GM12878 (cell line): ENCODE data around the gene PAX5. TPM values are rescaled to one million over a fixed set of nuclear protein-coding genes. Genes with fewer than 3 reads are reported as not detected.

Source experiments
- ATAC-seq: fragments of 200-7000 bp; cut with Tn5 transposase; 3 replicates; pipeline ENCODE4 v1.9.1; 2020; ENCODE audit warnings: mild to moderate bottlenecking, moderate library complexity
- BruUV-seq: library from RNA; stranded (reverse); fragments of 400-500 nt; replicated peaks from 2 replicates; lab custom pipeline; 2021; lab: Mats Ljungman, UMichigan
- CTCF ChIA-PET: fragments of 300-600 bp; sonication (Branson Sonifier 250); formaldehyde crosslinking; extraction: SDS; loops from one replicate; lab custom pipeline; 2021; ENCODE audit warnings: inconsistent platforms; lab: Yijun Ruan, JAX
- POLR2A ChIA-PET: fragments of 350-600 bp; formaldehyde crosslinking; extraction: SDS; loops from one replicate; lab custom pipeline; 2021; ENCODE audit warnings: inconsistent platforms; lab: Charles Lee
- RAD21 ChIA-PET: fragments of 300-600 bp; sonication (Branson Sonifier 250); formaldehyde crosslinking; loops from one replicate; lab custom pipeline; 2023; ENCODE audit warnings: antibody characterized with exemption; ENCODE audit not compliant: unreplicated experiment; lab: Charles Lee
- SMC1A ChIA-PET: fragments of 300-600 bp; sonication (Branson Sonifier 250); formaldehyde crosslinking; loops from one replicate; lab custom pipeline; 2023; ENCODE audit not compliant: unreplicated experiment, uncharacterized antibody; lab: Charles Lee
- DNase-seq: peaks from one replicate; pipeline ENCODE4 v3.0.0-alpha.2; 2011; ENCODE audit warnings: low read depth, low spot score
- FAIRE-seq: peaks from 3 replicates; lab custom pipeline; 2011; peaks lifted over from hg19 to GRCh38; lab: Jason Lieb, UNC
- H2AFZ ChIP-seq: 2 replicates; pipeline ENCODE4 v1.6.0; 2011; ENCODE audit warnings: low read depth, low read length, control low read depth; ENCODE audit not compliant: control insufficient read depth
- H3K27ac ChIP-seq: 2 replicates; pipeline ENCODE4 v1.5.1; 2011; ENCODE audit warnings: control low read depth; ENCODE audit not compliant: control insufficient read depth, insufficient read depth
- H3K27me3 ChIP-seq, 2 experiments: replicated peaks in 1 of 2; 2 replicates each; pipeline versions ENCODE4 v1.6.0 to v1.6.1; 2011; ENCODE audit warnings: low read length in 1 of 2; ENCODE audit not compliant: control insufficient read depth in 2 of 2, insufficient read depth in 2 of 2
- H3K36me3 ChIP-seq, 2 experiments: 2 replicates each; pipeline ENCODE4 v1.5.1; 2011; ENCODE audit warnings: low read length in 1 of 2; ENCODE audit not compliant: control insufficient read depth in 2 of 2, insufficient read depth in 2 of 2
- H3K4me1 ChIP-seq: 2 replicates; pipeline ENCODE4 v1.6.1; 2011; ENCODE audit warnings: mild to moderate bottlenecking, low read length, moderate library complexity, mixed read lengths; ENCODE audit not compliant: control insufficient read depth, insufficient read depth
- H3K4me2 ChIP-seq: 2 replicates; pipeline ENCODE4 v1.6.0; 2011; ENCODE audit warnings: control low read depth; ENCODE audit not compliant: control insufficient read depth, insufficient read depth
- H3K4me3 ChIP-seq: fragments of 200-600 bp; sonication (generic); 2 replicates; pipeline ENCODE4 v1.5.1; 2016
- H3K79me2 ChIP-seq: 2 replicates; pipeline ENCODE4 v1.6.0; 2011; ENCODE audit warnings: low read length; ENCODE audit not compliant: control insufficient read depth, insufficient read depth
- H3K9ac ChIP-seq: 2 replicates; pipeline ENCODE4 v1.8.0; 2011; ENCODE audit warnings: low read length, control low read depth, mixed read lengths; ENCODE audit not compliant: control insufficient read depth, insufficient read depth
- H3K9me3 ChIP-seq: replicated peaks from 3 replicates; pipeline ENCODE4 v1.5.1; 2011; ENCODE audit warnings: mild to moderate bottlenecking, low read length; ENCODE audit not compliant: control insufficient read depth, insufficient read depth
- H4K20me1 ChIP-seq: 2 replicates; pipeline ENCODE4 v1.6.0; 2011; ENCODE audit not compliant: control insufficient read depth, insufficient read depth
- ATF7 ChIP-seq: fragments of 450-650 bp; IDR thresholded peaks from 2 replicates; pipeline ENCODE4 v1.6.1; 2016; ENCODE audit warnings: low read depth, mild to moderate bottlenecking
- BMI1 ChIP-seq: fragments of 450-650 bp; IDR thresholded peaks from 2 replicates; pipeline ENCODE4 v1.6.1; 2016; ENCODE audit warnings: mild to moderate bottlenecking, moderate library complexity, borderline replicate concordance
- EP300 ChIP-seq, 2 experiments: fragments of 150-350 bp in 1 of 2; IDR thresholded peaks; 2 replicates each; pipeline ENCODE4 v1.6.1; 2011 to 2012; ENCODE audit warnings: low read depth in 2 of 2, low read length in 2 of 2, borderline replicate concordance in 1 of 2, improper control_type of control experiment in 1 of 2, inconsistent platforms in 1 of 2; ENCODE audit not compliant: control insufficient read depth in 1 of 2
- ESRRA ChIP-seq: IDR thresholded peaks from 2 replicates; pipeline ENCODE4 v1.6.1; 2012; ENCODE audit warnings: mild to moderate bottlenecking, low read length, improper control_type of control experiment
- GATAD2B ChIP-seq: fragments of 450-650 bp; conservative IDR thresholded peaks from 2 replicates; pipeline ENCODE4 v1.6.1; 2017; ENCODE audit warnings: low read depth, mild to moderate bottlenecking, moderate library complexity
- LARP7 ChIP-seq: fragments of 450-650 bp; IDR thresholded peaks from 2 replicates; pipeline ENCODE4 v1.6.1; 2017; ENCODE audit warnings: mild to moderate bottlenecking
- POLR2A ChIP-seq: IDR thresholded peaks from 2 replicates; pipeline ENCODE4 v1.6.1; 2011; ENCODE audit warnings: low read depth, mild to moderate bottlenecking, low read length
- POU2F2 ChIP-seq: IDR thresholded peaks from 3 replicates; pipeline ENCODE4 v1.6.1; 2011; ENCODE audit warnings: low read depth, mild to moderate bottlenecking, low read length, borderline replicate concordance
- RAD51 ChIP-seq: fragments of 450-650 bp; IDR thresholded peaks from 2 replicates; pipeline ENCODE4 v1.6.1; 2016; ENCODE audit warnings: moderate library complexity, mild to moderate bottlenecking, inconsistent platforms
- SKIL ChIP-seq: fragments of 450-650 bp; IDR thresholded peaks from 2 replicates; pipeline ENCODE4 v1.6.1; 2017; ENCODE audit warnings: mild to moderate bottlenecking, low read depth, inconsistent platforms; ENCODE audit not compliant: poor library complexity, severe bottlenecking
- YY1 ChIP-seq: IDR thresholded peaks from 2 replicates; pipeline ENCODE4 v1.6.1; 2011; ENCODE audit warnings: low read depth, mild to moderate bottlenecking, low read length
- ZNF24 ChIP-seq: fragments of 450-650 bp; IDR thresholded peaks from 2 replicates; pipeline ENCODE4 v1.6.1; 2017; ENCODE audit warnings: antibody characterized with exemption, mild to moderate bottlenecking
- ZNF622 ChIP-seq: fragments of 450-650 bp; IDR thresholded peaks from 2 replicates; pipeline ENCODE4 v1.6.1; 2017; ENCODE audit warnings: mild to moderate bottlenecking, inconsistent platforms
- WGBS: methylation state at CpG from one replicate; pipeline ENCODE4 v1.1.6; 2016; ENCODE audit warnings: low lambda C conversion rate; ENCODE audit not compliant: insufficient replicate concordance, insufficient coverage; ENCODE audit errors: missing lambda C conversion rate; 5-methylcytosine and 5-hydroxymethylcytosine counted together
- in situ Hi-C: fragments of 300-500 bp; cut with MboI; formaldehyde crosslinking; loops from 9 replicates; pipeline ENCODE4 v1.14.3; 2018; ENCODE audit warnings: mixed read lengths
- intact Hi-C: fragments of 100-400 bp; cut with micrococcal nuclease; formaldehyde crosslinking; loops from one replicate; pipeline ENCODE4 v1.14.2; 2022; ENCODE audit not compliant: unreplicated experiment
- polyA plus RNA-seq, 11 experiments: library from polyadenylated mRNA; depleted of rRNA in 4 of 11; unstranded in 6 of 11; stranded (reverse) in 5 of 11; fragments of >200 nt; fragmentation: Nextera tagmentation in 4 of 11; fragmentation: Illumina TruSeq in 1 of 11; extraction: Ambion mirVana in 4 of 11; extraction: Trizol in 1 of 11; gene quantifications; 1 replicate in 1 of 11; 2 replicates in 10 of 11; pipeline versions ENCODE4 v1.2.1 to v1.2.3, GENCODE V29; 2011 to 2016; ENCODE audit warnings: inconsistent platforms in 2 of 11, missing spikeins in 2 of 11, low read depth in 1 of 11
- total RNA-seq, 4 experiments: library from RNA; depleted of rRNA in 3 of 4; stranded (reverse); fragments of >200 nt in 3 of 4; fragmentation: Illumina TruSeq in 1 of 4; extraction: Trizol in 1 of 4; gene quantifications; 2 replicates each; pipeline versions ENCODE4 v1.2.1 to v1.2.3, GENCODE V29; 2013 to 2021
- TF ChIP-seq, protein P1 (sequence below): fragments of 450-650 bp; IDR thresholded peaks from 2 replicates; pipeline ENCODE4 v1.6.1; 2018; ENCODE audit warnings: mild to moderate bottlenecking, low read depth, moderate library complexity; ENCODE audit not compliant: partially characterized antibody
- TF ChIP-seq, protein P2 (sequence below): IDR thresholded peaks from 2 replicates; pipeline ENCODE4 v1.6.1; 2012; ENCODE audit warnings: mild to moderate bottlenecking, low read depth, low read length

PAX5 gene
- total and polyA plus RNA-seq, 10 of the 15 experiments (the other 5 are each of a cell fraction or from before 2014, with no cell fraction given): 2.2 to 123 (median 31.9) TPM

- TF ChIP-seq ESRRA (no peak), GATAD2B (no peak)
- TF ChIP-seq, all 136 proteins: peak for 0
Observed at GRCh38 chr9:36897478-36897877, 136.6 kb downstream of the PAX5 start (continued).

- H3K79me2 ChIP-seq: no peaks in the 10 kb centered on the region; the same call in 1 of the 2 replicates
- H3K9ac ChIP-seq: no peak overlapping the region
- no peak overlapping the region for H3K4me2 ChIP-seq
- H4K20me1 ChIP-seq: peaks cover 2% of the 10 kb centered on the region
- H3K27me3 ChIP-seq: no peaks in the 10 kb centered on the region
- ATAC-seq: no peak
- peaks cover 35 to 40% of the 10 kb centered on the region in 2 experiments for H3K36me3 ChIP-seq
- intact Hi-C loops (no loop called here), in situ Hi-C loops (no loop called here)
- POLR2A ChIA-PET: interaction anchor here (0.7 kb wide), 1 partner anchor 161 kb away, joined by 3 read pairs; no protein-coding TSS in a partner anchor
- 94% methylated on average over 8 of the region's 10 CpGs for WGBS
- H3K9me3 ChIP-seq: no peaks in the 10 kb centered on the region
- SMC1A ChIA-PET: no interaction called here
- no TSS peak for BruUV-seq
- CTCF ChIA-PET: no interaction called here
- no peak for DNase-seq
- no peaks in the 10 kb centered on the region for H3K4me1 ChIP-seq
- no peak overlapping the region for H3K4me3 ChIP-seq
- no peak overlapping the region for H2AFZ ChIP-seq
- no peak for FAIRE-seq
- RAD21 ChIA-PET: no interaction called here
- no peak overlapping the region for H3K27ac ChIP-seq
- no peak for TF ChIP-seq POLR2A
- TF ChIP-seq BMI1: no peak
- no peak for TF ChIP-seq ZNF24
- no peak for TF ChIP-seq EP300 (IDR thresholded peaks at IDR 0.05; ENCODE audit: borderline replicate concordance in 1 of 2, control insufficient read depth in 1 of 2, low read depth in 2 of 2, low read length in 2 of 2)
- TF ChIP-seq LARP7: no peak
- no peak for TF ChIP-seq POU2F2
- TF ChIP-seq ZNF622: no peak
- TF ChIP-seq, protein P1, sequence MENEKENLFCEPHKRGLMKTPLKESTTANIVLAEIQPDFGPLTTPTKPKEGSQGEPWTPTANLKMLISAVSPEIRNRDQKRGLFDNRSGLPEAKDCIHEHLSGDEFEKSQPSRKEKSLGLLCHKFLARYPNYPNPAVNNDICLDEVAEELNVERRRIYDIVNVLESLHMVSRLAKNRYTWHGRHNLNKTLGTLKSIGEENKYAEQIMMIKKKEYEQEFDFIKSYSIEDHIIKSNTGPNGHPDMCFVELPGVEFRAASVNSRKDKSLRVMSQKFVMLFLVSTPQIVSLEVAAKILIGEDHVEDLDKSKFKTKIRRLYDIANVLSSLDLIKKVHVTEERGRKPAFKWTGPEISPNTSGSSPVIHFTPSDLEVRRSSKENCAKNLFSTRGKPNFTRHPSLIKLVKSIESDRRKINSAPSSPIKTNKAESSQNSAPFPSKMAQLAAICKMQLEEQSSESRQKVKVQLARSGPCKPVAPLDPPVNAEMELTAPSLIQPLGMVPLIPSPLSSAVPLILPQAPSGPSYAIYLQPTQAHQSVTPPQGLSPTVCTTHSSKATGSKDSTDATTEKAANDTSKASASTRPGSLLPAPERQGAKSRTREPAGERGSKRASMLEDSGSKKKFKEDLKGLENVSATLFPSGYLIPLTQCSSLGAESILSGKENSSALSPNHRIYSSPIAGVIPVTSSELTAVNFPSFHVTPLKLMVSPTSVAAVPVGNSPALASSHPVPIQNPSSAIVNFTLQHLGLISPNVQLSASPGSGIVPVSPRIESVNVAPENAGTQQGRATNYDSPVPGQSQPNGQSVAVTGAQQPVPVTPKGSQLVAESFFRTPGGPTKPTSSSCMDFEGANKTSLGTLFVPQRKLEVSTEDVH: no peak
- TF ChIP-seq SKIL: no peak
- TF ChIP-seq ATF7: no peak
- TF ChIP-seq YY1: no peak
- TF ChIP-seq, protein P2, sequence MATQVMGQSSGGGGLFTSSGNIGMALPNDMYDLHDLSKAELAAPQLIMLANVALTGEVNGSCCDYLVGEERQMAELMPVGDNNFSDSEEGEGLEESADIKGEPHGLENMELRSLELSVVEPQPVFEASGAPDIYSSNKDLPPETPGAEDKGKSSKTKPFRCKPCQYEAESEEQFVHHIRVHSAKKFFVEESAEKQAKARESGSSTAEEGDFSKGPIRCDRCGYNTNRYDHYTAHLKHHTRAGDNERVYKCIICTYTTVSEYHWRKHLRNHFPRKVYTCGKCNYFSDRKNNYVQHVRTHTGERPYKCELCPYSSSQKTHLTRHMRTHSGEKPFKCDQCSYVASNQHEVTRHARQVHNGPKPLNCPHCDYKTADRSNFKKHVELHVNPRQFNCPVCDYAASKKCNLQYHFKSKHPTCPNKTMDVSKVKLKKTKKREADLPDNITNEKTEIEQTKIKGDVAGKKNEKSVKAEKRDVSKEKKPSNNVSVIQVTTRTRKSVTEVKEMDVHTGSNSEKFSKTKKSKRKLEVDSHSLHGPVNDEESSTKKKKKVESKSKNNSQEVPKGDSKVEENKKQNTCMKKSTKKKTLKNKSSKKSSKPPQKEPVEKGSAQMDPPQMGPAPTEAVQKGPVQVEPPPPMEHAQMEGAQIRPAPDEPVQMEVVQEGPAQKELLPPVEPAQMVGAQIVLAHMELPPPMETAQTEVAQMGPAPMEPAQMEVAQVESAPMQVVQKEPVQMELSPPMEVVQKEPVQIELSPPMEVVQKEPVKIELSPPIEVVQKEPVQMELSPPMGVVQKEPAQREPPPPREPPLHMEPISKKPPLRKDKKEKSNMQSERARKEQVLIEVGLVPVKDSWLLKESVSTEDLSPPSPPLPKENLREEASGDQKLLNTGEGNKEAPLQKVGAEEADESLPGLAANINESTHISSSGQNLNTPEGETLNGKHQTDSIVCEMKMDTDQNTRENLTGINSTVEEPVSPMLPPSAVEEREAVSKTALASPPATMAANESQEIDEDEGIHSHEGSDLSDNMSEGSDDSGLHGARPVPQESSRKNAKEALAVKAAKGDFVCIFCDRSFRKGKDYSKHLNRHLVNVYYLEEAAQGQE: no peak
- no peak for TF ChIP-seq RAD51
Observed at GRCh38 chr9:36897019-36897418, 137.0 kb downstream of the PAX5 start.
